Hepatocyte (in vitro differentiated cells): Measurements from ENCODE around the gene TUG1. TPM values are rescaled to one million over a fixed set of nuclear protein-coding genes. Genes with fewer than 3 reads are reported as not detected.

Experiments
- DNase-seq: peaks from one replicate; pipeline ENCODE4 v3.0.0-alpha.2; 2016; ENCODE audit warnings: low spot score
- H2AFZ ChIP-seq: fragments of 200-600 bp; sonication (generic); 2 replicates; pipeline ENCODE4 v1.6.0; 2016; ENCODE audit warnings: antibody characterized with exemption, mild to moderate bottlenecking
- H3K27ac ChIP-seq: fragments of 200-600 bp; sonication (generic); 2 replicates; pipeline ENCODE4 v1.5.1; 2016; ENCODE audit warnings: mild to moderate bottlenecking
- H3K27me3 ChIP-seq: fragments of 200-600 bp; sonication (generic); 2 replicates; pipeline ENCODE4 v1.6.1; 2016
- H3K36me3 ChIP-seq: fragments of 200-600 bp; sonication (generic); replicated peaks from 2 replicates; pipeline ENCODE4 v1.5.1; 2016; ENCODE audit warnings: low read depth; ENCODE audit not compliant: insufficient read depth
- H3K4me1 ChIP-seq: fragments of 200-600 bp; sonication (generic); 2 replicates; pipeline ENCODE4 v1.5.1; 2016; ENCODE audit warnings: mild to moderate bottlenecking, moderate library complexity; ENCODE audit not compliant: insufficient read depth
- H3K4me2 ChIP-seq: fragments of 200-600 bp; sonication (generic); 2 replicates; pipeline ENCODE4 v1.6.0; 2016
- H3K4me3 ChIP-seq: fragments of 200-600 bp; sonication (generic); 2 replicates; pipeline ENCODE4 v1.5.1; 2016; ENCODE audit warnings: mild to moderate bottlenecking
- H3K79me2 ChIP-seq: fragments of 200-600 bp; sonication (generic); 2 replicates; pipeline ENCODE4 v1.6.0; 2017; ENCODE audit warnings: mild to moderate bottlenecking
- H3K9me2 ChIP-seq: fragments of 200-600 bp; sonication (generic); replicated peaks from 2 replicates; pipeline ENCODE4 v1.6.0; 2017; ENCODE audit warnings: mild to moderate bottlenecking; ENCODE audit not compliant: insufficient read depth
- H3K9me3 ChIP-seq: fragments of 200-600 bp; sonication (generic); 2 replicates; pipeline ENCODE4 v1.5.1; 2016; ENCODE audit warnings: low read depth, mild to moderate bottlenecking
- H4K20me1 ChIP-seq: fragments of 200-600 bp; sonication (generic); 2 replicates; pipeline ENCODE4 v1.6.0; 2016; ENCODE audit warnings: mild to moderate bottlenecking; ENCODE audit not compliant: insufficient read depth, poor library complexity, severe bottlenecking
- CTCF ChIP-seq: fragments of 200-600 bp; sonication (generic); IDR thresholded peaks from 2 replicates; pipeline ENCODE4 v1.5.1; 2016; ENCODE audit warnings: antibody characterized with exemption, mild to moderate bottlenecking; ENCODE audit not compliant: poor library complexity
- EZH2 ChIP-seq: fragments of 200-600 bp; sonication (generic); IDR thresholded peaks from 2 replicates; pipeline ENCODE4 v1.6.1; 2016; ENCODE audit warnings: antibody characterized with exemption, mild to moderate bottlenecking, borderline replicate concordance
- EZH2phosphoT487 ChIP-seq: fragments of 200-600 bp; sonication (generic); IDR thresholded peaks from one replicate; pipeline ENCODE4 v1.6.1; 2018; ENCODE audit warnings: antibody characterized with exemption, mild to moderate bottlenecking, low read depth, moderate library complexity; ENCODE audit not compliant: unreplicated experiment, severe bottlenecking
- WGBS: methylation state at CpG from one replicate; pipeline ENCODE4 v1.1.6; 2016; ENCODE audit warnings: low lambda C conversion rate; ENCODE audit errors: missing lambda C conversion rate; 5-methylcytosine and 5-hydroxymethylcytosine counted together
- polyA plus RNA-seq: library from polyadenylated mRNA; unstranded; fragments of >200 nt; fragmentation: Nextera tagmentation; extraction: Ambion mirVana; gene quantifications from 2 replicates; pipeline ENCODE4 v1.2.1, GENCODE V29; 2016
- total RNA-seq: library from RNA; depleted of rRNA; stranded (reverse); fragments of >200 nt; gene quantifications from 2 replicates; pipeline ENCODE4 v1.2.3, GENCODE V29; 2014

TUG1 gene
- total and polyA plus RNA-seq, 2 experiments from 2014 or later = 33.9 to 99.3 TPM

- Histone ChIP-seq H3K4me3 (peak within 1 kb of the TSS; percentile 78), H3K27me3 (no peaks in the 10 kb centered on the region), H3K79me2 (peaks cover 90% of the 10 kb centered on the region), H3K36me3 (peaks cover 9% of the 10 kb centered on the region), H3K4me1 (peaks cover 17% of the 10 kb centered on the region), H3K9me2 (no peaks in the 10 kb centered on the region), H3K4me2 (peak within 1 kb of the TSS; percentile 90), H2AFZ (peak within 1 kb of the TSS; percentile 74), H3K9me3 (peaks cover 14% of the 10 kb centered on the region), H4K20me1 (peaks cover 11% of the 10 kb centered on the region), H3K27ac (peak within 1 kb of the TSS; percentile 99)
- peak; percentile 79 for DNase-seq
- TF ChIP-seq EZH2 (no peak), CTCF (no peak), EZH2phosphoT487 (no peak)
- WGBS = 19% methylated on average over 42 of the region's 53 CpGs
Observed at GRCh38 chr22:30968015-30968923, 796 bp upstream of the TUG1 start, which contains the start of gene MORC2. Gene MORC2, minus strand, starts transcription at chr22:30968774. Its CDS starts 885 bp downstream, at chr22:30967889.

- H3K4me2 ChIP-seq = peak overlapping the region; percentile 80
- peak; percentile 65 for DNase-seq
- peak overlapping the region; percentile 78 for H3K4me3 ChIP-seq
- H3K4me1 ChIP-seq = peaks cover 17% of the 10 kb centered on the region
- peaks cover 90% of the 10 kb centered on the region for H3K79me2 ChIP-seq
- peaks cover 11% of the 10 kb centered on the region for H4K20me1 ChIP-seq
- H3K27ac ChIP-seq = peak overlapping the region; percentile 99
- peak overlapping the region; percentile 11 for H2AFZ ChIP-seq
- peaks cover 28% of the 10 kb centered on the region for H3K9me3 ChIP-seq
- H3K9me2 ChIP-seq = no peaks in the 10 kb centered on the region
- TF ChIP-seq CTCF (no peak), EZH2phosphoT487 (no peak), EZH2 (no peak)
- H3K27me3 ChIP-seq = no peaks in the 10 kb centered on the region
- peaks cover 22% of the 10 kb centered on the region for H3K36me3 ChIP-seq
- WGBS = 3% methylated on average over 33 of the region's 49 CpGs
Observed at GRCh38 chr22:30969532-30970355, 679 bp downstream of the TUG1 start.

- Histone ChIP-seq H3K79me2 (peaks cover 90% of the 10 kb centered on the region), H4K20me1 (peaks cover 11% of the 10 kb centered on the region), H2AFZ (no peak overlapping the region), H3K4me1 (peaks cover 17% of the 10 kb centered on the region), H3K4me3 (peak overlapping the region; percentile 78), H3K9me2 (no peaks in the 10 kb centered on the region), H3K36me3 (peaks cover 28% of the 10 kb centered on the region), H3K4me2 (peak overlapping the region; percentile 80), H3K27ac (peak overlapping the region; percentile 99), H3K27me3 (no peaks in the 10 kb centered on the region), H3K9me3 (peaks cover 34% of the 10 kb centered on the region)
- no peak for DNase-seq
- TF ChIP-seq EZH2phosphoT487 (no peak), CTCF (no peak), EZH2 (no peak)
- 33% methylated on average over 3 of the region's 3 CpGs for WGBS
Observed at GRCh38 chr22:30970356-30970746, 1.3 kb downstream of the TUG1 start.
